GM18508 (cell line): Measurements from ENCODE around the gene RHBDF2.

Experiments
- ATAC-seq: cut with Tn5 transposase; IDR thresholded peaks from one replicate; pipeline ENCODE4 v1.9.1; 2021; ENCODE audit warnings: moderate number of reproducible peaks; ENCODE audit not compliant: insufficient read depth, unreplicated experiment

Gene RHBDF2

DNA sequence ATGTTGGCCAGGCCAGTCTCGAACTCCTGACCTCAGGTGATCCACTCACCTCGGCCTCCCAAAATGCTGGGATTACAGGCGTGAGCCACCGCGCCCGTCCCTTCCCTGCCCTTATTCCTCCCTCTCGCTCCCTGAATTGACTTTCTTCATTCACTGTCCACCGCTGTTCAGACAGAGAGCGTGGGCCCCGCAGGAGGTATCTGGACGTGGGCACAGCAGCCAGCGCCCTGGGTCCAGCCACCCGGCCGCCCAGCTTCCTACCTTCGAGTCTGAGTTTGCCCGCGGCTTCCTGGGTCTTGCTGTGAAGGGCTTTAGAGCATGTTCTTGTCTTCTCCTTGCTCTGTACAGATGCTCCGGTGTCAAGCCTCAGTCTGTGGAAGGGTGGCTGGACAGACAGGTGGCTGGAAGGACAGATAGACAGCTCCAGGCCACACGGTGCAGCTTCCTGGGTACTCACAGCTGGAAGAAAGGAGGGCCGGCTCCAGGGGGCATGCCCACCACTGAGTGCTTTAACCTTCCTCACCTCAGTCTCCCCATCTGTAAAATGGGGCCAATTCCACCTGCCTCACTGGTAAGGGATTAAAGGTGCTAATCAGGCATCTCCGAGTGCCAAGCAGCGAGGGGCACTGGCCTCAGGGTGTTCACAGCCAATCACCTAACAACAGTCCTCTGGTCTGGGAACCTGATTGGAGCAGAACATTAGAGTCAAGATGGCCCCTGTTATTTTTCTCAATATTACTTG is 13.6 kb downstream of the RHBDF2 start:
- ATAC-seq = no peak

DNA sequence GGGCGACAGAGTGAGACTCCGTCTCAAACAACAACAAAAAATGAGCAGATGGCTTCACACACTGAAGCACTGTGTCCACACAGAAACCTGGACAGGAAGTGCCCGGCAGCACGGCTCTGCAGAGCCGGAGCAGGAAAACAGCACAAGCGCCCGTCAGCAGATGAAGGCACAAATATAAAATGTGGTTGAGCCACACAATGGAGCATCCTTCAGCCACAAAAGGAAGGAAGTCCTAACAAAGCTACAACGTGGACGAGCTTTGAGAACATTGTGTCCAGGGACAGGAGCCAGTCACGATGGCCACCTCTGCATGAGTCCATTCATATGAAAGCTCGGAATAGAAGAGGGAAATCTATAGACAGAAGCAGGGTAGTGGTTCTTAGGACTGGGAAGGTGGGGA is 15.7 kb downstream of the RHBDF2 start:
- ATAC-seq = no peak

DNA sequence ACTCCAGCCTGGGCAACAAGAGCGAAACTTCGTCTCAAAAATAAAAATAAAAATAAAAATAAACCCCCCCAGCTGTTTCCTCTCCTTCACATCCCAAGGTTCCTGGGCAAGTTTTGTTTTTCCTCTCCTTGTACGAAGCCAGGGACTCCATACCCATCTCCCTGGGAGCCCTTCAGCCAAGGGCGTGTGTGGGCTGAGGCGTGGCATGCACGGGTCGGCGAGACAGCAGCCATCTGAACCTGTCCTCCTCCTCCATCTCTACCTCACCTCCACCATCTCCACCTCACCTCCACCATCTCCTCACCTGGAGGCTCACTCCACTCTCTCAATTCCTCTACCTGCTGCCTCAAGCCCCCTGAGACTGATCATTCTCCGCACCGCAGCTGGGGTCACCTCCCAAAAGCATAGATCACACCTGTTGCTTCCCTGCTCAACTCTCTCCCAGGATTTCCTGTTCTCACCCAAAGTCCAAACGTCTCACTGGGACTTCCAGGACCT is 16.9 kb downstream of the RHBDF2 start:
- ATAC-seq = no peak

DNA sequence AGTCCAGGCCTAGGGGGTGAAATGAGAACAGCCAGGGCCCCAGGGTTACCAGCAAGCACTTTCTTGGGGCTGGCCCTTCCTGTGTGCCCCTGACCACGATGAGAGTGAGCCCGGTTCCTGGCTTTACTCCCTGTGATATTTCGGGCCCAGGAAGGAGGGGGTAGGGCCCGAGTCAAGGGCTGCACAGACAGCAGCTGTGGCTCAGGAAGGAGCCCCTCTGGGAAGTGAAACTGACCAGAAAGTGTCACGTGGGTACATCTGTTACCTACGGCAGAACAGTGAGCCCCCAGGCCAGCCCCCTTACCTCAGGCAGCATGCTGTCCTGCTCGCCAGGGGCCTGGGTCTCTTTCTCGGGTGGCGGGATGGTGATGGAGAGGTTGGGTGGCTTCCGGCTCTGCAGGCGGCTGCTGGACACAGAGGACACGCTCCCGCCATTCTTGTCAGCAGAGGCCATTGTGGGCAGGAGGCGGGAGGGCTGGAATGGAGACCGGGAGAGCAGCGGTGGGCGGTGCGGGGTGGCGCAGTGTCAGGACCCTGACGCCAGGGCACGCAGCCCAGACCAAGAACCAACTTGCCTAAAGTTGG is 20.1 kb downstream of the RHBDF2 start:
- peak; percentile 42 for ATAC-seq

DNA sequence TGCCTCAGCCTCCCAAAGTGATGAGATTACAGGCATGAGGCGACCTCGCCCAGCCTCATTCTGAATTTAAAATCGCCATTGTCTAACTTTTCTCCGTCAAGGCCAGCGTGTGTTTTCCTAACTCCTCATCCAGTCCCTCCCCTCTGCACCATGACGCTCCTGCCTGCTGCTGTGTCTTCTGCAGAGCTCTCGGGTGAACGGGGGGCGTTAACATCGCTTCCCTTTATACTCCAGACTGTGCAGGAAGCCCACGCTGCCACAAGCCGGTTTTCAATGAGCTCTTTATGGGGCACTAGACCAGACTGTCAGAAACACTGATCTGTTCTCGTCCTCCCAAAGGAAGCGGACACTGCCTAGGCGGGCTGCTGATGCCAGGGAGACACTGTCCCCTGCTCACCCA is 20.6 kb downstream of the RHBDF2 start:
- ATAC-seq = no peak

DNA sequence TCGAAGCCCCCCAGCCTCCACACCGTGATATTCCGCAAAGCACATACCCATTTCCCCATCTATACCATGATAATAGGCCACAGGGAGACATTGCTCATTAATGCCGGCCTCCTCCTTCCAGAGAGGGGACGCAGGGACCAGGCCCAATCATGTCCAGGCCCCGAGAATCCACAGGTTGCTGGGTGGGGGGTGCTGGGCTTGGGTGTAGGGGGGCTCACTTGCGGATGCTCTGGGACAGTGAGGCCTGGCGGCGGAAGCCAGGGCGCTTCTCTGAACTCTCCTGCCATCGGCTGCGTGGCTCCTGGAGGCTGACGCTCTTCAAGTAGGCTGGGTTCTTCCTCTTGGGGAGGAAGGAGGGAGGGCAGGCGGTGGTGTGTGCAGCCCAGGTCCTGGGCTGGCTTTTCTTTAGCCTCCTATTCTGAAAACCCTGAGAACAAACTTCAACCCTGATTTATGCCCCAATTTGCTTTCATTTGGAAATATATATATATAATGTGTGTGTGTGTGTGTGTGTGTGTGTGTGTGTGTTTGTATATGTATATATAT is 21.6 kb downstream of the RHBDF2 start:
- no peak for ATAC-seq

DNA sequence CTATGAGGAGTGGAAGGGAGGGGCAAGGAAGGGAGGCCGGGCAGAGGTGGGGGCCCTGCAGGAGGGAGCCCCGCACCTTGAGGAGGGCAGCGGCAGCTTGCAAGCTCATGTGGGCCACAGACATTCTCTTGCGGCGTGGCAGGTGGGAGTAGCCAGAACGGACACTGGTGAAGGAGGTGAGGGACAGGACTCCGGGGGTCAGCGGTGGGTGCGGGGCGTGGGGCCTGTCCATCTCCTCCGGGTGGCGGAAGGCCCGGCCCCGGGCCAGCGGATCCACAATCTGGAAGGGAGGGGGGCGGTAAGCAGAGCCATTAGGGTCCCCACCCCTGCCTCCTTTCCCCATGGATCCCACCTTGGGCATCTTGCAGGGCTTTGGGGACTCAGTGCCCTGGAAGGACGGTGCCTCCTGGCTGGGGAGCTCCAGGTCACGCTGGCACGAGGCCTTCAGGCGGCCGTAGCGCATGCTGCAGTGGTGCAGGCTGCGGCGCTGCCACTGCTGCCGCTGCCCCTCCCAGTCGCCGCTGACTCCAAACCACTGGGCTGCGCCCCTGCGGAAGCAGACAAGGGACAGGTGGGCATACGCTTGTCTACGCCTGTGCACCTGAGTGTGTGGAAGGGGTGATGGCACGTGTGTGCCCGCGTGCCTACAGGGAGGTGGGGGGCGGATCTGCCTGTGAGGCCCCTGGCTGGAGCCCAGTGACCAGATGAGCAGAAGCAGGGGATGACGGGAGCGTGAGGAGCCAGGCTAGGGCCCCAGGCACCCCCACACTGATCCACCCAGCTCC is 22.3 kb downstream of the RHBDF2 start:
- ATAC-seq = no peak

DNA sequence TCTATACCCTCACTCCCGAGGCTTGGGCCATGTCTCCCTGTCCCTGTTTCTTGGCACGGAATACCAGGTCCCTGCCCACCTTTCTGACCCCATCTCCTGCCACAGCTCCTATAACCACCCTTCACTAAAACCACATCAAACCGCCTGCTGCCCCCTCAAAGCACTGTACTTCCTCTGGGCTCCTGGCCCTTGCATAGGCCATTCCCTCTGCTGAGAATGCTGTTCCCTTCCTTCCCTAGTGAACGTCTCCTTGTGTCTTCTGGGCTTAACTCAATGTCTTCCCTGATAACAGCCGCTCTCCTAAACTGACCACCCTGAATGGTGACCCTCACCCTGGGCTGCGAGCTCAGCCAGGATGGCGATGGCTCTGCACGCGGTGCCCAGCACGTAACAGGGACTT is 23.1 kb downstream of the RHBDF2 start:
- ATAC-seq = no peak

DNA sequence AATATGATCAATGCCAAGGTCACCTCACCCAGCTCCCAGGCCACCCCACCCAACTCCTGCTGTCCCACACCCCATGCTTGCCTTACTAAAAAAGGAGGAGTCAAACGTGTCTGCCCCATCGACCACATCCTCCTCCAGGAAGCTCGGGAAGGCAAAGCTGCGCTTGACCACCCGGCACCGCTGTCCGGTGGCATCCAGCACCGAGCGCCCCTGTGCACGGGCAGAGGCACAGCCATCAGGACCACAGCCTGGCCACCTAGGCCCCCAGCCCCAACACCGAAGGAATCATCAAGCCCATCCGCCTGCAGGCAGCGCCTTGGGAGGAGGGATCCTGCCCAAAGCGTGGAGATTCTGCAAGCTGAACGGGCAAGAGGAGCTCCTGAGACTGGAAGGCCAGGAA is 23.6 kb downstream of the RHBDF2 start:
- ATAC-seq = no peak

DNA sequence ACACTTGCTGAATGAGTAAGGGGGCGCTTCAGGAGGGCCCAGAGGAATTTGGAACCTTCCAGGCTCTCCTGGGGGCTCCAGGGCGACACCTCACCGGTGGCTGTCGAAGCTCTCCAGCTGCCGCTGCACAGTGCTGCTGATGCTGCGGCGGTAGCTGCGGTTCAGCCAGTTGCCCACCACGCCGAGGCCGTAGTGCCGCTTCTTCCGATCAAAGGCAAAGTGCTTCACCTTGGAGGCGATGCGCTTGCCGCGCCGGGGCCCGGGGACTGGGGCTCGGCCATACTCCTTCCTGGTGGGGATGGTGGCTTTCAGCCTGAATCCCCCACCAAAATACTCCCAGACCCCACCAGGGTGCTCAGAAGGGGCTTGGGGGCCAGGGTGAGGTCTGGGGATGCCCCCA is 24.5 kb downstream of the RHBDF2 start:
- no peak for ATAC-seq

DNA sequence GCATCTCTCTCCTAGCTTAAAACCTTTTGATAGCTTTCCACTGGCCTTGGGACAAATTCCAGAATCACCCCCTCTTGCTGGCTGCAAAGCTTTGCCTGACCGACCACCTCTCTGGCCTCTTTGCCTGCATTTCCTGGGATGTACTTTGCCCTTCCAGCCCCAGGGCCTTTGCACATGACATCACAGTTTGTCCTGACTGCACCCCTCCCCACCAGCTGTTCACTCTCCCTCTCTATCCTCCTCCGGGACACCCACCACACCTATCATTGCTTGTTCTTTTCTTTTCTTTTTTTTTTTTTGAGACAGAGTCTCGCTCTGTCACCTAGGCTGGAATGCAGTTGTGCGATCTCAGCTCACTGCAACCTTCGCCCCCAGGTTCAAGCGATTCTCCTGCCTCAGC is 25.9 kb downstream of the RHBDF2 start:
- ATAC-seq = no peak

DNA sequence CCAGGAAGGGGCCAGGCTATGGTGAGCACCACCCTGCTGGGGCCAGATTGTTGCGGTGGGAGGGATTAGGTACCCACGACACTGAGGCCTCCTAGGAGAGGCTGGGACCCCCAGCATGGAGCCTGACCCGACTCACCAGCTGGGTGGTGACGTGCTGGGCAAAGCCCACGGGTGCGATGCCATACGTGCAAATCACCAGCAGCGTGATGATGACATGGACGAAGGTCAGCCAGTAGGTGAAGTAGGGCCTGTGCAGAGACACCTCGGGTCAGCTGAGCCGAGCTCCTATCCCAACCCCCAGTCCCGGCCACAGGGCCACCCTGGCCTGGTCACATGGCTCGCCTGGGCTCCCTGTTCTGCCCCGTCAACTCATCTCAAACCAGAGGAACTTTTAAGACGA is 26.3 kb downstream of the RHBDF2 start:
- no peak for ATAC-seq

DNA sequence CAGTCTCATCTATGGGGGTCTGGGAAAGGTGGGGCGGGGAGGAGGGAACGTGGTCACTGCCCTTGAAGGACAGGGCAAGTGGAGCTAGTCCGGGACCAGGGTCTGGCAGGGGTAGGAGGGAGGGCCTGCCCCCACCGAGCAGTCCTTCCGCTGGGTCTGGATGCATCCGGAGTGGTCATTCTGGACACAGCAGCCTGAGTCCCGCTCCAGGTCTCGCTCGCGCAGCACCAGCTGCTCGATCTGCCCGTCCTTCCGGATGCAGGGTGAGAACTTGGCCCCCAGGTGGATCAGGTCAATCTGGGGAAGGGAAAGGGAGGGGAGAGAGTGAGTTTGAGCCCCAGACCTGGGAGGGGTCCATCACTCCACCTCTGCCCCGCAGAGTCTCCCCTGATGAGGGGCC is 27.0 kb downstream of the RHBDF2 start:
- no peak for ATAC-seq

DNA sequence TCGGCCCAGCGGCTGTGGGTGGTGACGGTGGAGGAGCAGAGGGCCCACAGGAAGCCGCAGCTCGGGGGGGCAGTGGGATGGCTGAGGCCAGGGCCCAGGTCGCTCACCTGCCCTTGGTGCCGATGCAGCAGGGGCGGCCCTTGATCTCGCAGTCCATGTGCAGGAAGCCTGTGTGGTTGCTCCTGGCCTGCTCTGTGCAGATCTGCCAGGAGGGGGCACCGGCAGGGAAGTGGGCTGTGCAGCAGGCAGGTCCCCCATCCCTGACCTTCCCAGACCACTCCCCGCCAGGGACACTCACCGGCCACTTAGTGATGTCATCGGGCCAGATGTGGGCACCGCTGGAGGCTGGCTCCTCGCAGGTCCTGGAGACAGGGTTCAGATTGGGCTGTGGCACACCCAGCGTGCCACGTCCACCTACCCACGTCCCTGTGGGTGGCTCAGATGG is 27.7 kb downstream of the RHBDF2 start:
- ATAC-seq = no peak

DNA sequence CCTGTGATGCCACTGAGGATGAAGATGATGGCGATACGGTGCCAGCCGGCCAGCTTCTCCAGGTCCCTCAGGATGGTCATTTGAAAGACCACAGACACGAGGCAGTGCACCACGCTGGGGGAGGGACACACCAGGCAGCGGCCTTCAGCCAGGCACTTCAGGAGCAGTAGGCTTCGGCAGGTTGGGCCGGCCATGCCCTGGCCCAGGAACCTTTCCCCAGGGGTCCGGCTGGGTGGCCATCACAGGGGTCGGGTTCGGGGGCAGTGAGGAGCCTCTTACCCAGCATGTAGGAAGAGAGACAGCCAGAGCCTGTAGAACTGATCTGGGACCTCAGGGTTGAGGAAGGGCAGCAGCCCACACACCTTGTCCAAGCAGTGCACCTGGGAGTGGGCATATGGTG is 28.5 kb downstream of the RHBDF2 start:
- ATAC-seq = no peak

DNA sequence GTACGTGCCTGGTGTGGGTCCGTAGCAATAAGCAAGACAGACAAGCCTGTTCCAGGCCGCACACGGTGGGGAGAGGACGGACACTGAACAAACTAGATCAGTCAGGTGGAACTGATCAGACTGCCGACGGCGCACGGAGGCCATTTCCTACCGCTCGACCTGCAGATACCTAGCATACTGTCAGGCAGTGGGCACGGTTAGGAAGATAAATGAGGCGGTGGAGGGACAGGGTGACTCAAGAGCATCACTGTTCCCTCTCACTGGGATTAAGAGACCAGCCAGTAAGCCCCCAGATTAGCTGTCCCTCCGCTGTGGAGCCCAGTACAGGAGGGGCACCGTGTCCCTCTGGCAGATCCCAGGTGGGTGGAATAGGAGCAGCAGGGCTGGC is 29.0 kb downstream of the RHBDF2 start:
- ATAC-seq = no peak

DNA sequence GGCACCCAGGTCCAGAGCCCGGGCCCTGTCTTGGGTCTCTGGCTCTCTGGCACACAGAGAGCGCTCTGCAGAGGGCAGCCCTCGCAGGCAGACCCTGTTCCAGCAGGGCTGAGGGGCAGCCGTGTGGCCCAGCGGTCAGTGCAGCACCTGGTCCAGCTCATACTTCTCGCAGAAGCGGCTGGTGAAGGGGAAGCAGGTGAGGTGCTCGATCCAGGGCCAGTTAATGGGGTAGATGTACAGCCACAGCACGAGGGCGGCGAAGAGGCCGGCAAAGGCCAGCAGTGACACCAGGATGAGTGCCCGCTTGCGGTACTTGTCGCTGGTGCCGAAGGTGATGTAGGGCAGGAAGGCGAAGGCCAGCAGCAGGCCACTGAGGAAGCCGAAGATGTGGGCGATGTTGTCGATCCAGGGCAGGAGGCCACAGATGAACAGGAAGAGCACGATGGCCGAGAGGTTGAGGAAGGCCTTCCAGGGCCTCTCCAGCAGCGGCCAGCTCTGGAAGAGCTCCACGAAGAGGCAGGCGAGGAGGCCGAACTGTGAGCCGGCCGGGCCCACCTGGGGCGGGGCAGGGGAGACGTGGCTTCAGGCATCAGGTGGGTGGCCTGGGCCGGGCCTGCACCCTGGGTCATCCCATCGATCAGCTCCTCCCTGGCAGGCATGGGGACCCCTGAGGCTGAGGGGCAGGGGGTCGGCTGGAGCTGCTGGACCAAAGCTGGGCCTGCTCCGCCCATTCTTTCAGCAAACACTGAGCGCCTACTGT is 29.5 kb downstream of the RHBDF2 start:
- no peak for ATAC-seq

DNA sequence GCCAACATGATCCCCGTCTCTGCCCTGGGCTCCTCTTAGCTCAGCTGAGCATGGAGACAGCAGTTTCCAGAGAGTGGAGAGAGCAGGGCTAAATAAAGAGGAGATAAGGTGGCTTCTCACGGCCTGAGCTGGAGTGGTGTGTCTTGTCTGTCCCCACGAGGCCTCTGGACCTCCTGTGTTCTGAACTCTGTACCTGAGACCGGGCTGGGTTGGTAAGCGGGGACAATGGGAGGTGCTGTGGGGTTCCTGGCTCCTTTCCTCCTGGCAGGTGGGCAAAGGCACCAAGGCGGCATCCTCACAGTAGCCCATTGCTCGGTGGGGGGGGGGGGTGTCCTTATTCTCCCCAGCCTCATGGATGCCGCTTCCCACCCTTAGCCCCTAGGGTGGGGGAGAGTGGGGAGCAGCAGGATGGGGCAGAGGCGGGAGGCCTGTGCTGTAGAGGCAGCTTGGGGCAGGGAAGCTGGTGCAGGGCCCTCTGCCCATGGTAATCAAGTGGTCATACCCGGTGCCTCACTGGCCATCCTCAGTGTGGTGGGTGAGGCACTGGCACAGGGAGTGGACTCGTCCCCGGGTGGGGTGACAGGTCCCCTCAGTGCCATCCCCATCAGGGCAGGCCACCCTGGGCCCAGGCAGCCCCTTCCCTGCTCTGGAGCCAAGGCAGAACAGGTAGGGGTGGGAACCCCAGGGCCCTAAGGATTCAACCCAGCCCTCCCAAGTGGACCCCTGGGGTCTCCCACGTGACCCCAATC is 31.1 kb downstream of the RHBDF2 start:
- ATAC-seq = no peak

DNA sequence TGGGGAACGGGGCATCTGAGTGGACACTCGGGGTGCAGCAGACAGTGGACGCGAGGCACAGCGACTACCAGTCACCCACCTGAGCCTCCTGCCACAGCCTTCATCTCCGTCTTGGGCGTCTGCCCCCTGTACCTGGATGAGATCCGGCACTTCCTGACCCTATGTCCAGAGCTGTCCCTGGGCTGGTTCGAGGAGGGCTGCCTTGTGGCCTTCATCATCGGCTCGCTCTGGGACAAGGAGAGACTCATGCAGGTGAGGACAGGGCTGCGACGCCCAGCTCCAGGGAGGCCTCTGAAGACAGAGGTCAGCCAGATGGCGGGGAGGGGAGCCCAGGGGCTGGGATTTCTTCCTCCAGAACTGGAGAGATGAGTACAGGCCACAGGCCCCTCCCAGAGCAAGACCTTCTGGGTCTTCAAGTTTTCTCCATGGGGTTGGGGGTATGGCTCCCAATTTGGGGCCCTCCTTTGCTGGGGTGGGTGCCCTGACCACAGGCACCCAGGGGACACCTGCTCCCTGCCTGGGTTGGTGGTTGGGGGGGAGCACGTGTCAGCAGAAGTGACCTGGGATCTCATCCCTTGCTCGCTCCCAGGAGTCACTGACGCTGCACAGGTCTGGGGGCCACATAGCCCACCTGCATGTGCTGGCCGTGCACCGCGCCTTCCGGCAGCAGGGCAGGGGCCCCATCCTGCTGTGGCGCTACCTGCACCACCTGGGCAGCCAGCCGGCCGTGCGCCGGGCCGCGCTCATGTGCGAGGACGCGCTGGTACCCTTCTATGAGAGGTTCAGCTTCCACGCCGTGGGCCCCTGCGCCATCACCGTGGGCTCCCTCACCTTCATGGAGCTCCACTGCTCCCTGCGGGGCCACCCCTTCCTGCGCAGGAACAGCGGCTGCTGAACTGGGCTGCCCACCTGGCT is 31.9 kb downstream of the RHBDF2 start:
- ATAC-seq = no peak
